GM12878 (cell line): Measurements from ENCODE around the gene MTMR3. TPM values are rescaled to one million over a fixed set of nuclear protein-coding genes. Genes with fewer than 3 reads are reported as not detected.

Experiments
- ATAC-seq: fragments of 200-7000 bp; cut with Tn5 transposase; 3 replicates; pipeline ENCODE4 v1.9.1; 2020; ENCODE audit warnings: mild to moderate bottlenecking, moderate library complexity
- BruUV-seq: library from RNA; stranded (reverse); fragments of 400-500 nt; replicated peaks from 2 replicates; lab custom pipeline; 2021; lab: Mats Ljungman, UMichigan
- CTCF ChIA-PET: fragments of 300-600 bp; sonication (Branson Sonifier 250); formaldehyde crosslinking; extraction: SDS; loops from one replicate; lab custom pipeline; 2021; ENCODE audit warnings: inconsistent platforms; lab: Yijun Ruan, JAX
- POLR2A ChIA-PET: fragments of 350-600 bp; formaldehyde crosslinking; extraction: SDS; loops from one replicate; lab custom pipeline; 2021; ENCODE audit warnings: inconsistent platforms; lab: Charles Lee
- RAD21 ChIA-PET: fragments of 300-600 bp; sonication (Branson Sonifier 250); formaldehyde crosslinking; loops from one replicate; lab custom pipeline; 2023; ENCODE audit warnings: antibody characterized with exemption; ENCODE audit not compliant: unreplicated experiment; lab: Charles Lee
- SMC1A ChIA-PET: fragments of 300-600 bp; sonication (Branson Sonifier 250); formaldehyde crosslinking; loops from one replicate; lab custom pipeline; 2023; ENCODE audit not compliant: unreplicated experiment, uncharacterized antibody; lab: Charles Lee
- DNase-seq: peaks from one replicate; pipeline ENCODE4 v3.0.0-alpha.2; 2011; ENCODE audit warnings: low read depth, low spot score
- FAIRE-seq: peaks from 3 replicates; lab custom pipeline; 2011; peaks lifted over from hg19 to GRCh38; lab: Jason Lieb, UNC
- H2AFZ ChIP-seq: 2 replicates; pipeline ENCODE4 v1.6.0; 2011; ENCODE audit warnings: low read depth, low read length, control low read depth; ENCODE audit not compliant: control insufficient read depth
- H3K27ac ChIP-seq: 2 replicates; pipeline ENCODE4 v1.5.1; 2011; ENCODE audit warnings: control low read depth; ENCODE audit not compliant: control insufficient read depth, insufficient read depth
- H3K27me3 ChIP-seq, 2 experiments: replicated peaks in 1 of 2; 2 replicates each; pipeline versions ENCODE4 v1.6.0 to v1.6.1; 2011; ENCODE audit warnings: low read length in 1 of 2; ENCODE audit not compliant: control insufficient read depth in 2 of 2, insufficient read depth in 2 of 2
- H3K36me3 ChIP-seq, 2 experiments: 2 replicates each; pipeline ENCODE4 v1.5.1; 2011; ENCODE audit warnings: low read length in 1 of 2; ENCODE audit not compliant: control insufficient read depth in 2 of 2, insufficient read depth in 2 of 2
- H3K4me1 ChIP-seq: 2 replicates; pipeline ENCODE4 v1.6.1; 2011; ENCODE audit warnings: mild to moderate bottlenecking, low read length, moderate library complexity, mixed read lengths; ENCODE audit not compliant: control insufficient read depth, insufficient read depth
- H3K4me2 ChIP-seq: 2 replicates; pipeline ENCODE4 v1.6.0; 2011; ENCODE audit warnings: control low read depth; ENCODE audit not compliant: control insufficient read depth, insufficient read depth
- H3K4me3 ChIP-seq: fragments of 200-600 bp; sonication (generic); 2 replicates; pipeline ENCODE4 v1.5.1; 2016
- H3K79me2 ChIP-seq: 2 replicates; pipeline ENCODE4 v1.6.0; 2011; ENCODE audit warnings: low read length; ENCODE audit not compliant: control insufficient read depth, insufficient read depth
- H3K9ac ChIP-seq: 2 replicates; pipeline ENCODE4 v1.8.0; 2011; ENCODE audit warnings: low read length, control low read depth, mixed read lengths; ENCODE audit not compliant: control insufficient read depth, insufficient read depth
- H3K9me3 ChIP-seq: replicated peaks from 3 replicates; pipeline ENCODE4 v1.5.1; 2011; ENCODE audit warnings: mild to moderate bottlenecking, low read length; ENCODE audit not compliant: control insufficient read depth, insufficient read depth
- H4K20me1 ChIP-seq: 2 replicates; pipeline ENCODE4 v1.6.0; 2011; ENCODE audit not compliant: control insufficient read depth, insufficient read depth
- BACH1 ChIP-seq: fragments of 450-650 bp; IDR thresholded peaks from 2 replicates; pipeline ENCODE4 v1.6.1; 2017; ENCODE audit warnings: mild to moderate bottlenecking, borderline replicate concordance
- CBX5 ChIP-seq: sonication (generic); IDR thresholded peaks from 2 replicates; pipeline ENCODE4 v1.6.1; 2016; ENCODE audit warnings: low read depth, moderate library complexity, mild to moderate bottlenecking, inconsistent platforms
- CHD4 ChIP-seq: fragments of 200-600 bp; sonication (generic); IDR thresholded peaks from 2 replicates; pipeline ENCODE4 v1.6.1; 2016; ENCODE audit warnings: mild to moderate bottlenecking
- EED ChIP-seq: sonication (generic); IDR thresholded peaks from 2 replicates; pipeline ENCODE4 v1.6.1; 2016; ENCODE audit warnings: antibody characterized with exemption, low read depth
- NBN ChIP-seq: fragments of 450-650 bp; IDR thresholded peaks from 2 replicates; pipeline ENCODE4 v1.6.1; 2016
- NFYA ChIP-seq: IDR thresholded peaks from 2 replicates; pipeline ENCODE4 v1.6.1; 2011; ENCODE audit warnings: low read depth, mild to moderate bottlenecking, low read length, improper control_type of control experiment, borderline replicate concordance
- WGBS: methylation state at CpG from one replicate; pipeline ENCODE4 v1.1.6; 2016; ENCODE audit warnings: low lambda C conversion rate; ENCODE audit not compliant: insufficient replicate concordance, insufficient coverage; ENCODE audit errors: missing lambda C conversion rate; 5-methylcytosine and 5-hydroxymethylcytosine counted together
- in situ Hi-C: fragments of 300-500 bp; cut with MboI; formaldehyde crosslinking; loops from 9 replicates; pipeline ENCODE4 v1.14.3; 2018; ENCODE audit warnings: mixed read lengths
- intact Hi-C: fragments of 100-400 bp; cut with micrococcal nuclease; formaldehyde crosslinking; loops from one replicate; pipeline ENCODE4 v1.14.2; 2022; ENCODE audit not compliant: unreplicated experiment
- polyA plus RNA-seq, 11 experiments: library from polyadenylated mRNA; depleted of rRNA in 4 of 11; unstranded in 6 of 11; stranded (reverse) in 5 of 11; fragments of >200 nt; fragmentation: Nextera tagmentation in 4 of 11; fragmentation: Illumina TruSeq in 1 of 11; extraction: Ambion mirVana in 4 of 11; extraction: Trizol in 1 of 11; gene quantifications; 1 replicate in 1 of 11; 2 replicates in 10 of 11; pipeline versions ENCODE4 v1.2.1 to v1.2.3, GENCODE V29; 2011 to 2016; ENCODE audit warnings: inconsistent platforms in 2 of 11, missing spikeins in 2 of 11, low read depth in 1 of 11
- total RNA-seq, 4 experiments: library from RNA; depleted of rRNA in 3 of 4; stranded (reverse); fragments of >200 nt in 3 of 4; fragmentation: Illumina TruSeq in 1 of 4; extraction: Trizol in 1 of 4; gene quantifications; 2 replicates each; pipeline versions ENCODE4 v1.2.1 to v1.2.3, GENCODE V29; 2013 to 2021
- TF ChIP-seq, protein P1 (sequence below): fragments of 450-650 bp; conservative IDR thresholded peaks from 2 replicates; pipeline ENCODE4 v1.6.1; 2017; ENCODE audit warnings: mild to moderate bottlenecking, moderate library complexity
- TF ChIP-seq, protein P2 (sequence below): fragments of 450-650 bp; IDR thresholded peaks from 2 replicates; pipeline ENCODE4 v1.6.1; 2018; ENCODE audit warnings: mild to moderate bottlenecking, low read depth, moderate library complexity; ENCODE audit not compliant: partially characterized antibody

Gene MTMR3
- total and polyA plus RNA-seq, 10 of the 15 experiments (the other 5 are each of a cell fraction or from before 2014, with no cell fraction given), result 1.4 to 23.7 (median 10.6) TPM

- ChIA-PET CTCF (interaction anchor here (0.6 to 6.5 kb wide), 68 partner anchors 9 to 632 kb away, joined by 3 to 51 read pairs (median 5); partner anchors contain the start of genes UQCR10 and ZMAT5), POLR2A (interaction anchor here (0.7 kb wide), 1 partner anchor 121 kb away, joined by 3 read pairs; the partner anchor contains the start of gene MTMR3)
- FAIRE-seq, result no peak
Observed at GRCh38 chr22:30004694-30005093, 121.7 kb downstream of the MTMR3 start.

More at GRCh38 chr22:30004694-30005093, 121.7 kb downstream of the MTMR3 start:
- no peak overlapping the region for H3K9ac ChIP-seq
- H3K4me1 ChIP-seq, result no peaks in the 10 kb centered on the region
- H3K79me2 ChIP-seq, result no peaks in the 10 kb centered on the region
- ATAC-seq (no peak), DNase-seq (no peak)
- H4K20me1 ChIP-seq, result no peaks in the 10 kb centered on the region
- H2AFZ ChIP-seq, result no peak overlapping the region
- ChIA-PET RAD21 (interaction anchor here (0.7 to 3.6 kb wide), 30 partner anchors 10 to 382 kb away, joined by 3 to 23 read pairs (median 4); partner anchors contain the start of genes ASCC2, MTMR3 and ZMAT5), SMC1A (interaction anchor here (0.7 to 5.3 kb wide), 29 partner anchors 8 to 404 kb away, joined by 3 to 39 read pairs (median 4); no protein-coding TSS in a partner anchor)
- H3K4me2 ChIP-seq, result no peak overlapping the region
- WGBS, result 60% methylated on average over 4 of the region's 4 CpGs
- in situ Hi-C loops (loop anchor here (5.0 kb wide), 1 partner anchor 367 kb away; no protein-coding TSS in a partner anchor), intact Hi-C loops (loop anchor here (1.0 to 5.0 kb wide), 5 partner anchors 84 to 379 kb away; partner anchors contain the start of gene ASCC2)
- no TSS peak for BruUV-seq
- H3K36me3 ChIP-seq, result peaks cover 3 to 5% of the 10 kb centered on the region in 2 experiments; a peak in 3 of 4 replicates
- TF ChIP-seq, protein P1, sequence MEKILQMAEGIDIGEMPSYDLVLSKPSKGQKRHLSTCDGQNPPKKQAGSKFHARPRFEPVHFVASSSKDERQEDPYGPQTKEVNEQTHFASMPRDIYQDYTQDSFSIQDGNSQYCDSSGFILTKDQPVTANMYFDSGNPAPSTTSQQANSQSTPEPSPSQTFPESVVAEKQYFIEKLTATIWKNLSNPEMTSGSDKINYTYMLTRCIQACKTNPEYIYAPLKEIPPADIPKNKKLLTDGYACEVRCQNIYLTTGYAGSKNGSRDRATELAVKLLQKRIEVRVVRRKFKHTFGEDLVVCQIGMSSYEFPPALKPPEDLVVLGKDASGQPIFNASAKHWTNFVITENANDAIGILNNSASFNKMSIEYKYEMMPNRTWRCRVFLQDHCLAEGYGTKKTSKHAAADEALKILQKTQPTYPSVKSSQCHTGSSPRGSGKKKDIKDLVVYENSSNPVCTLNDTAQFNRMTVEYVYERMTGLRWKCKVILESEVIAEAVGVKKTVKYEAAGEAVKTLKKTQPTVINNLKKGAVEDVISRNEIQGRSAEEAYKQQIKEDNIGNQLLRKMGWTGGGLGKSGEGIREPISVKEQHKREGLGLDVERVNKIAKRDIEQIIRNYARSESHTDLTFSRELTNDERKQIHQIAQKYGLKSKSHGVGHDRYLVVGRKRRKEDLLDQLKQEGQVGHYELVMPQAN, result no peak
- TF ChIP-seq NFYA, result no peak
- TF ChIP-seq BACH1, result no peak
- TF ChIP-seq CHD4, result no peak
- no peak for TF ChIP-seq NBN
- TF ChIP-seq CBX5, result no peak
- no peak for TF ChIP-seq EED
- TF ChIP-seq, protein P2, sequence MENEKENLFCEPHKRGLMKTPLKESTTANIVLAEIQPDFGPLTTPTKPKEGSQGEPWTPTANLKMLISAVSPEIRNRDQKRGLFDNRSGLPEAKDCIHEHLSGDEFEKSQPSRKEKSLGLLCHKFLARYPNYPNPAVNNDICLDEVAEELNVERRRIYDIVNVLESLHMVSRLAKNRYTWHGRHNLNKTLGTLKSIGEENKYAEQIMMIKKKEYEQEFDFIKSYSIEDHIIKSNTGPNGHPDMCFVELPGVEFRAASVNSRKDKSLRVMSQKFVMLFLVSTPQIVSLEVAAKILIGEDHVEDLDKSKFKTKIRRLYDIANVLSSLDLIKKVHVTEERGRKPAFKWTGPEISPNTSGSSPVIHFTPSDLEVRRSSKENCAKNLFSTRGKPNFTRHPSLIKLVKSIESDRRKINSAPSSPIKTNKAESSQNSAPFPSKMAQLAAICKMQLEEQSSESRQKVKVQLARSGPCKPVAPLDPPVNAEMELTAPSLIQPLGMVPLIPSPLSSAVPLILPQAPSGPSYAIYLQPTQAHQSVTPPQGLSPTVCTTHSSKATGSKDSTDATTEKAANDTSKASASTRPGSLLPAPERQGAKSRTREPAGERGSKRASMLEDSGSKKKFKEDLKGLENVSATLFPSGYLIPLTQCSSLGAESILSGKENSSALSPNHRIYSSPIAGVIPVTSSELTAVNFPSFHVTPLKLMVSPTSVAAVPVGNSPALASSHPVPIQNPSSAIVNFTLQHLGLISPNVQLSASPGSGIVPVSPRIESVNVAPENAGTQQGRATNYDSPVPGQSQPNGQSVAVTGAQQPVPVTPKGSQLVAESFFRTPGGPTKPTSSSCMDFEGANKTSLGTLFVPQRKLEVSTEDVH, result no peak
- no peak overlapping the region for H3K27ac ChIP-seq
- H3K9me3 ChIP-seq, result no peaks in the 10 kb centered on the region
- no peaks in the 10 kb centered on the region for H3K27me3 ChIP-seq
- no peak overlapping the region for H3K4me3 ChIP-seq
